ENCODE results near the gene MINAR2.

The MINAR2 gene

GRCh38 chr5:129807162-129807814 lies 59.4 kb downstream of the MINAR2 start:
- Mint-ChIP-seq H3K27me3 (peaks cover 10% of the 10 kb centered on the region), H3K36me3 (ENCODE audit: insufficient read depth) (no peaks in the 10 kb centered on the region)

More at GRCh38 chr5:129807162-129807814, 59.4 kb downstream of the MINAR2 start:
- Mint-ChIP-seq H3K4me1 (no peaks in the 10 kb centered on the region), H3K9me3 (peaks cover 7% of the 10 kb centered on the region), H3K27ac (ENCODE audit: low read depth) (no peak overlapping the region), H3K4me3 (no peak overlapping the region)
- DNase-seq (ENCODE audit: low spot score in 2 of 2) (no peak), ATAC-seq (replicated peaks; ENCODE audit: extremely low read depth, poor library complexity, severe bottlenecking) (no peak)

All from central memory CD8-positive, alpha-beta T cell (primary cell).